ENCODE data around the gene HSF2. TPM values are rescaled to one million over a fixed set of nuclear protein-coding genes. Genes with fewer than 3 reads are reported as not detected.

HSF2 gene
- total and polyA plus RNA-seq, 10 of the 15 experiments (the other 5 are each of a cell fraction or from before 2014, with no cell fraction given) = 9.5 to 38.3 (median 16.8) TPM

GRCh38 chr6:122461885-122462284, 62.4 kb downstream of the HSF2 start:
- no TSS peak for BruUV-seq (replicated peaks)
- H3K4me1 ChIP-seq (ENCODE audit: control insufficient read depth, insufficient read depth, low read length) = no peaks in the 10 kb centered on the region

More at GRCh38 chr6:122461885-122462284, 62.4 kb downstream of the HSF2 start:
- DNase-seq (ENCODE audit: low read depth, low spot score) = no peak
- H3K4me3 ChIP-seq = no peak overlapping the region
- no peak overlapping the region for H3K27ac ChIP-seq (ENCODE audit: control insufficient read depth, insufficient read depth)
- no peak overlapping the region for H3K9ac ChIP-seq (ENCODE audit: control insufficient read depth, insufficient read depth, low read length)
- WGBS (ENCODE audit: insufficient coverage, insufficient replicate concordance, low lambda C conversion rate, missing lambda C conversion rate) = 100% methylated on average over 2 of the region's 2 CpGs
- intact Hi-C loops (cut with micrococcal nuclease; ENCODE audit: unreplicated experiment) (no loop called here), in situ Hi-C loops (cut with MboI) (loop anchor here (25.0 kb wide), 1 partner anchor 1125 kb away; the partner anchor contains the start of gene TBC1D32)
- no peak overlapping the region for H2AFZ ChIP-seq (ENCODE audit: control insufficient read depth, low read depth, low read length)
- H3K4me2 ChIP-seq (ENCODE audit: control insufficient read depth, insufficient read depth) = no peak overlapping the region
- peaks cover 61% of the 10 kb centered on the region for H3K79me2 ChIP-seq (ENCODE audit: control insufficient read depth, insufficient read depth, low read length)
- no peak for ATAC-seq
- ChIA-PET RAD21 (ENCODE audit: unreplicated experiment) (no interaction called here), SMC1A (ENCODE audit: uncharacterized antibody, unreplicated experiment) (no interaction called here), POLR2A (no interaction called here), CTCF (no interaction called here)
- peaks cover 0 to 13% of the 10 kb centered on the region in 2 experiments; a peak in 3 of 4 replicates for H3K36me3 ChIP-seq (ENCODE audit: control insufficient read depth in 2 of 2, insufficient read depth in 2 of 2, low read length in 1 of 2)
- no peak for TF ChIP-seq NR2F1 (conservative IDR thresholded peaks at IDR 0.05)
- no peak for TF ChIP-seq DPF2 (IDR thresholded peaks at IDR 0.05)
- no peak for TF ChIP-seq ZSCAN29 (IDR thresholded peaks at IDR 0.05)
- TF ChIP-seq HCFC1 (IDR thresholded peaks at IDR 0.05; ENCODE audit: low read length) = no peak
- no peak for TF ChIP-seq ZNF622 (IDR thresholded peaks at IDR 0.05)
- no peak for TF ChIP-seq IRF4 (IDR thresholded peaks at IDR 0.05; ENCODE audit: low read depth, low read length)
- TF ChIP-seq CBFB (IDR thresholded peaks at IDR 0.05; ENCODE audit: low read depth) = no peak
- TF ChIP-seq FOS (IDR thresholded peaks at IDR 0.05; ENCODE audit: borderline replicate concordance, extremely low read depth, insufficient read length) = no peak
- no peak for TF ChIP-seq MYB (IDR thresholded peaks at IDR 0.05; ENCODE audit: borderline replicate concordance, low read depth, low read length)
- no peak for TF ChIP-seq CREM (IDR thresholded peaks at IDR 0.05; ENCODE audit: low read depth)
- no peak for TF ChIP-seq REST (IDR thresholded peaks at IDR 0.05; ENCODE audit: low read depth, low read length)
- TF ChIP-seq EP300 (IDR thresholded peaks at IDR 0.05; ENCODE audit: borderline replicate concordance in 1 of 2, control insufficient read depth in 1 of 2, low read depth in 2 of 2, low read length in 2 of 2) = no peak
- TF ChIP-seq ZNF384 (IDR thresholded peaks at IDR 0.05; ENCODE audit: borderline replicate concordance, low read depth, low read length) = no peak
- TF ChIP-seq, protein P1, sequence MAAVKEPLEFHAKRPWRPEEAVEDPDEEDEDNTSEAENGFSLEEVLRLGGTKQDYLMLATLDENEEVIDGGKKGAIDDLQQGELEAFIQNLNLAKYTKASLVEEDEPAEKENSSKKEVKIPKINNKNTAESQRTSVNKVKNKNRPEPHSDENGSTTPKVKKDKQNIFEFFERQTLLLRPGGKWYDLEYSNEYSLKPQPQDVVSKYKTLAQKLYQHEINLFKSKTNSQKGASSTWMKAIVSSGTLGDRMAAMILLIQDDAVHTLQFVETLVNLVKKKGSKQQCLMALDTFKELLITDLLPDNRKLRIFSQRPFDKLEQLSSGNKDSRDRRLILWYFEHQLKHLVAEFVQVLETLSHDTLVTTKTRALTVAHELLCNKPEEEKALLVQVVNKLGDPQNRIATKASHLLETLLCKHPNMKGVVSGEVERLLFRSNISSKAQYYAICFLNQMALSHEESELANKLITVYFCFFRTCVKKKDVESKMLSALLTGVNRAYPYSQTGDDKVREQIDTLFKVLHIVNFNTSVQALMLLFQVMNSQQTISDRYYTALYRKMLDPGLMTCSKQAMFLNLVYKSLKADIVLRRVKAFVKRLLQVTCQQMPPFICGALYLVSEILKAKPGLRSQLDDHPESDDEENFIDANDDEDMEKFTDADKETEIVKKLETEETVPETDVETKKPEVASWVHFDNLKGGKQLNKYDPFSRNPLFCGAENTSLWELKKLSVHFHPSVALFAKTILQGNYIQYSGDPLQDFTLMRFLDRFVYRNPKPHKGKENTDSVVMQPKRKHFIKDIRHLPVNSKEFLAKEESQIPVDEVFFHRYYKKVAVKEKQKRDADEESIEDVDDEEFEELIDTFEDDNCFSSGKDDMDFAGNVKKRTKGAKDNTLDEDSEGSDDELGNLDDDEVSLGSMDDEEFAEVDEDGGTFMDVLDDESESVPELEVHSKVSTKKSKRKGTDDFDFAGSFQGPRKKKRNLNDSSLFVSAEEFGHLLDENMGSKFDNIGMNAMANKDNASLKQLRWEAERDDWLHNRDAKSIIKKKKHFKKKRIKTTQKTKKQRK (IDR thresholded peaks at IDR 0.05; ENCODE audit: low read depth, low read length) = no peak
- TF ChIP-seq SMAD1 (IDR thresholded peaks at IDR 0.05; ENCODE audit: low read depth, partially characterized antibody) = no peak
- no peaks in the 10 kb centered on the region; the same call in 2 of the 3 replicates for H3K9me3 ChIP-seq (replicated peaks; ENCODE audit: control insufficient read depth, insufficient read depth, low read length)
- H3K27me3 ChIP-seq (replicated peaks in 1 of 2; ENCODE audit: control insufficient read depth in 2 of 2, insufficient read depth in 2 of 2, low read length in 1 of 2) = no peaks in the 10 kb centered on the region
- FAIRE-seq = no peak
- H4K20me1 ChIP-seq (ENCODE audit: control insufficient read depth, insufficient read depth) = no peaks in the 10 kb centered on the region
